ENCODE measurements around the gene SRSF5.

SRSF5 gene

DNA sequence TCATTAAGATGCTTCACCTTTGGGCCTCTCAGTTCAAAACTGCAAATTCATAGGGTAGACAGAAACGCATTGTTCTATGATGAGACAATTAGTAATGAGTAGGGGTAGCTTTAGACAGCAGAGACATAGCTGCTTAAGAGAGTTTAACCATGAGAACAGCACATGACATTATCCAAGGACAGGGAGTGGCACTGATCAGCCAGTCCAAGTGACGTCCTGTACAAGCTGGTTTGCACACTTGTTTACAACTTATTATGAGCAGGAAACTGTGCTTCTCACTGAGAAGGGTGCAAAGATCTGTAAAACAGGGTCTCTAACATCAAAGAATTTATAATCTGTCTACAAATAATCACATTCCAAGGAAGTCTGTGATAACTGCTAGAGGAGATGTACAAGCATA, 11.2 kb upstream of the SRSF5 start:
- Histone ChIP-seq H3K4me3 (no peak overlapping the region), H3K27ac (no peak overlapping the region)
- TF ChIP-seq, protein P1, sequence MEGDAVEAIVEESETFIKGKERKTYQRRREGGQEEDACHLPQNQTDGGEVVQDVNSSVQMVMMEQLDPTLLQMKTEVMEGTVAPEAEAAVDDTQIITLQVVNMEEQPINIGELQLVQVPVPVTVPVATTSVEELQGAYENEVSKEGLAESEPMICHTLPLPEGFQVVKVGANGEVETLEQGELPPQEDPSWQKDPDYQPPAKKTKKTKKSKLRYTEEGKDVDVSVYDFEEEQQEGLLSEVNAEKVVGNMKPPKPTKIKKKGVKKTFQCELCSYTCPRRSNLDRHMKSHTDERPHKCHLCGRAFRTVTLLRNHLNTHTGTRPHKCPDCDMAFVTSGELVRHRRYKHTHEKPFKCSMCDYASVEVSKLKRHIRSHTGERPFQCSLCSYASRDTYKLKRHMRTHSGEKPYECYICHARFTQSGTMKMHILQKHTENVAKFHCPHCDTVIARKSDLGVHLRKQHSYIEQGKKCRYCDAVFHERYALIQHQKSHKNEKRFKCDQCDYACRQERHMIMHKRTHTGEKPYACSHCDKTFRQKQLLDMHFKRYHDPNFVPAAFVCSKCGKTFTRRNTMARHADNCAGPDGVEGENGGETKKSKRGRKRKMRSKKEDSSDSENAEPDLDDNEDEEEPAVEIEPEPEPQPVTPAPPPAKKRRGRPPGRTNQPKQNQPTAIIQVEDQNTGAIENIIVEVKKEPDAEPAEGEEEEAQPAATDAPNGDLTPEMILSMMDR (IDR thresholded peaks at IDR 0.05) = no peak
- no peak for DNase-seq (ENCODE audit: low spot score)

GRCh38 chr14:69756298-69756697, 10.6 kb upstream of the SRSF5 start:
- H3K4me3 ChIP-seq = no peak overlapping the region
- no peak overlapping the region for H3K27ac ChIP-seq
- TF ChIP-seq, protein P1 (IDR thresholded peaks at IDR 0.05) = no peak
- DNase-seq (ENCODE audit: low spot score) = no peak

DNA sequence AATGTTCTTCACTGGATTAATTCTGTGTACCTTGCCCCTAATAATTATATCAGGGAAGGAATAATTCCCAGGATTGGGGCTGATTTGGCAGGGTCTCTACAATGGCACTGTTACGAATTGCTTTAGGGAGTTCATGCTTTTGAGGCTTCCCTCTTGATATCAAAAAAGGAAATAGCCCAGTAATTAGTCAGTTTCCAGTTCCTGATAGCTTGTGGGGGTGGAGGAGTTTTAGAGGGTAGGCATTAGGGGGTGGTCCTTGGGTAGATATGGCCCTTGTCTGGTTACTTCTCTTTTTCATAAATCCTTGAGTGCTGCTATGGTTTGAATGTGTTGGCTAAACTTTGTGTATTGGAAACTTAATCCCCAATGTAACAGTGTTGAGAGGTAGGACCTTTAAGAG, 6.1 kb upstream of the SRSF5 start:
- Histone ChIP-seq H3K4me3 (no peak overlapping the region), H3K27ac (no peak overlapping the region)
- TF ChIP-seq, protein P1 (IDR thresholded peaks at IDR 0.05) = no peak
- DNase-seq (ENCODE audit: low spot score) = no peak

GRCh38 chr14:69763761-69764510, 3.0 kb upstream of the SRSF5 start:
- H3K4me3 ChIP-seq = no peak overlapping the region
- H3K27ac ChIP-seq = no peak overlapping the region
- TF ChIP-seq, protein P1 (IDR thresholded peaks at IDR 0.05) = no peak
- no peak for DNase-seq (ENCODE audit: low spot score)

DNA sequence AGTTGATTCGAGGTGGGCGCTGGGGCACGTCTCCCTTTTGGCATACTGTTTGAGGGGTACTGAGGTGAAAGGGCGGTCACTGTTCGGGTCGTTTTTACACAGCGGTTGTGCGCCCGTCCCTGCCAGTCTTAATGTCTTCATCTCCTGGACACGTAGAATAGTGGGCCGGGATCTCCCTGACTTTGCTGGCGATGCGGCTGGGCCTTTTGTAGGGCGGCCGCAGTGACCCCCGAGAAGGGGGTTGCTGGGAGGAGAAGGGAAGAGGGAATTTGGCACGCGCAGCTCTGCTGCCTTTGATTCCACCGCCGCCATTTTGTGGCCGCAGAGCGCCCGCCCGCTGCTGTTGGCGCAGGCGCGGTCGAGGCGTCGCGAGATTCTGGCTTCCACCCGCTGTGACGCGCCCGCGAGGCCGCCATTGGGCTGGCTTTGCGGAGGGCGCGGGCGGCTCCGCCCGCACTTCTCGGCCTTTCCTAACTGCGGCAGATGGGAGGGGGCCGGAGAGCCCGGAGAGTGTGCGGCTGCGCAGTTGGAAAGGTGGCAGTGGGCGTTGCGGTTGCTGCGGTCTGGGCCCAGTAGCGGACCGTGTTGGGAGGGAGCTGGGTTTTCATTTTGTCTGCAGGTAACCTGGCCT, 542 bp downstream of the SRSF5 start:
- peak; percentile 94 for DNase-seq (ENCODE audit: low spot score)
- Histone ChIP-seq H3K4me3 (peak overlapping the region; percentile 89), H3K27ac (peak overlapping the region; percentile 98 to 100)
- TF ChIP-seq, protein P1 (IDR thresholded peaks at IDR 0.05) = no peak

DNA sequence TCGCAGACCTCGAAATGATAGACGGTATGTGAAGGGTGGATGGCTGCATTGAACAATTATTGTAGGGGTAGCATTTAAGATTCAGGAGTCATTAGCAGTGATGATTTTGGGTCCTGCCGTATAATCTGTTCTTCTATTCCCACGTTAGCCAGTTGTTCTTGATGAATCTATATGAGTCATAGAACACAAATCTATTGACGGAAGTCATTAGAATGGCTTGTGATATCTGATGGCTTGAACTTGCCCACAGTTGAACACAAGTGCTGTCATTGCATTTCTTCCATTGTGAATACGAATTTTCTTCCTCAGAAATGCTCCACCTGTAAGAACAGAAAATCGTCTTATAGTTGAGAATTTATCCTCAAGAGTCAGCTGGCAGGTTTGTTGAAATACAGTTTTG, 1.9 kb downstream of the SRSF5 start:
- H3K27ac ChIP-seq = peak overlapping the region in 1 of 2 donors; percentile 98
- DNase-seq (ENCODE audit: low spot score) = no peak
- TF ChIP-seq, protein P1 (IDR thresholded peaks at IDR 0.05) = no peak
- peak overlapping the region; percentile 89 for H3K4me3 ChIP-seq

DNA sequence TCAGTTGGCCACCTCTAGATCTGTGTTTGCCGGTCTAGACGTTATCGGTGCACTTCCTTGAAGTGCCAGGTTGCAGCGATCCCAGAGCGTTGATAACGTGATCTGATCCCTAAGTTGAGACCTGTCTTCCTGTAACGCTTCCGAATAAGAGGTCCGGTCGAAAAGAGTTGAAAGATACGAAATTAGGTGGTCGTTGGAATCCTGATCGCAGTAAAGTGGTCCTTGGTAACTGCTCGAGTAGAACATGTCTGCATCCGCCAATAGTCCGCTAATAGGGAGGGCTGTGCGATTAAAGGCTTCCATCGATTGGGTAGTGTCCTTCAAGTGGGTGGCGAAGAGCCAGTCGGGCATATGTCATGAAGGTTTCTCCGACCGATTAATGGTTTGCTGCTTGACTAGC, 2.7 kb downstream of the SRSF5 start:
- TF ChIP-seq, protein P1 (IDR thresholded peaks at IDR 0.05) = no peak
- Histone ChIP-seq H3K27ac (no peak overlapping the region), H3K4me3 (peak overlapping the region; percentile 89)
- DNase-seq (ENCODE audit: low spot score) = no peak
